DMS79 (cell line): Measurements from ENCODE around the gene ARPC5.

Experiments
- DNase-seq: peaks from one replicate; lab custom pipeline; 2025; lab: John Stamatoyannopoulos, UW

ARPC5 gene

DNA sequence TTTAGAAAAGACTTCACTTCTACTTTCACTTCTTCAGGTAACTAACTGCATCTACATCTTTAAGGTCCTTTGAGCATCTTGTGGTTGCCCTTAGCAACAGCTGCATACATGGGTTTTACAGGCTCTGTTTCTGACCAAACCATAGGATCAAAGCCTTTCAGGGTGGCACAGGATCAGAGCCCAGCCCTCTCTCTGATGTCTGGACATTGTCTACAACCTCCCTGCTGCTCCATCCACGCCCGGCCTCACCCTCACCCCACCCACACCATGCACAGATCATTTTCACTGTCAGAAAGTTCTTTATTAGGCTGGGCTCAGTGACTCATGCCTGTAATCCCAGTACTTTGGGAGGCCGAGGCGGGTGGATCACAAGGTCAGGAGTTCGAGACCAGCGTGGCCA, 50.5 kb downstream of the ARPC5 start:
- DNase-seq, result no peak

- no peak for DNase-seq
Observed at GRCh38 chr1:183584147-183584546, 51.4 kb downstream of the ARPC5 start.

DNA sequence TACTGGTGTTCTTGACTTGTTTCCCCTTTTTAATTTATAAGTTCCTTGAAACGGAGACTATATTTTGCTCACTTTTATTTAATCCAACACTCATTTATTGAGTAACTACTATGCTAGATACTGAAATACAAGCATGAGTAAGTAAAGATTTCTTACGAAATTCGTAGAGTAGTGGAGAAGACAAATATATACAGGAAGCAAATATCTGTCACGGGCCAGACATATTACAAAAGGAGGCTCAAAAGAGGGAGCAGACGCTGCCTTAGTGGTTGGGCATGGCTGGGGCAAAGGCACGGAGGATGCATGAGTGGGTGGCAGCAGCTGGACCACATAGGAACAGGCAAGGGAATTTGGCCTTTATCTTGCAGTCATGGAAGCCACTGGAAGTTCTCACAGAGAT, 52.1 kb downstream of the ARPC5 start:
- DNase-seq, result no peak

- DNase-seq, result no peak
Observed at GRCh38 chr1:183582021-183582713, 53.4 kb downstream of the ARPC5 start.

GRCh38 chr1:183580281-183580682, 55.3 kb downstream of the ARPC5 start:
- no peak for DNase-seq

- DNase-seq, result no peak
Observed at GRCh38 chr1:183578856-183579255, 56.7 kb downstream of the ARPC5 start.

GRCh38 chr1:183577897-183578465, 57.6 kb downstream of the ARPC5 start:
- DNase-seq, result no peak

DNA sequence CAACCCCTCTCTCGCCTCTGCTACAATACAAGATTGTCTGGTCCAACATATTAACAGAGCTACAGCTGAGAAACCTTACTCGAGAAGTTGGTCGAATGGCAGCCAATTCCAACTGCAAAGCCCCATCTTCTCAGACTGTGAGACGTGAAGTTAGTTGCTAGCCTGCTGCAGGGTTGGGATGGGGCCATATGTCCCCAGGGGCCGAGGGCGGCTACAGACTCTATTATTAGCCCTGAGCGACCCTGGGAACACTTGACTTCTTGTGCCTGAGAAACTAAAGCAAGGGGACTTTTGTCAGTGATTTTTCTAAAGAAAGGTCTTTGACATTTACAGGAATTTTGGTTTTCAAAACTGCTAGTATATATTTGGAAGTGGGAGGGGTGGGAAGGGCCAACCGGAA, 59.0 kb downstream of the ARPC5 start:
- DNase-seq, result no peak

DNA sequence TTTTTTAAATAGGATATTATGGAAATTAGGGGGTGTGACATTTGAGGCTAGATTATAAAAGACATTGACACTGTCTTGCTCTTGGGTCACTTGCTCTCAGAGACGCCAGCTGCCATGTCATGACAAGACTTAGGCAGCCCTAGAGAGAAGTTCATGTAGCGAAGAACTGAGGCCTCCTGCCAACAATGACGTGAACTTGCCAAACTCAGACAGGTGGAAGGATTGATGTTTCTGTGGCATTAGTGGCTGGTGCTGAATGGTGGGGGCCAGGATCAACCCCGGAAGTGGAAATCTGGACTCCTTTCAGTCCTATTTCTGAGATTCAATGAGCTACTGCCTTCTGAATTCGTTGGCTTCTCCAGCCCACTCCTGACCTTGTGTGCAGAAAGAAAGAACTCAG, 60.0 kb downstream of the ARPC5 start:
- DNase-seq, result no peak

DNA sequence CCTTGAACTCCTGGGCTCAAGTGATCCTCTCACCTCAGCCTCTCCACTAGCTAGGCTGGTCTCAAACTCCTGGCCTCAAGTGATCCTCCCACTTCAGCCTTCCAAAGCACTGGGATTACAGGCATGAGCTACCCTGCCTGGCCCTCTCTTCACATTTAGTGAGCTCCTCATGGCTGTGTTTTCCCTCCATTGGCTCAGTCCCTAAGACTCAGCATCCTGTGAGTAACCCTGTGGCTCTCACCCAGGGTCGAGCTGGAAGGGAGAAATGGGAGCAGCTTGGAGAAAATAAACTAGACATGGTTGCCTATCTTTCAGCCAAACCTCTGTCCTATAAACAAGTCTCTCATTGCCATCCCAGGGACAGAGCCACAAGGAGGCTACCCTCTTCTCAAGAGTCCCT, 62.9 kb downstream of the ARPC5 start:
- DNase-seq, result no peak

DNA sequence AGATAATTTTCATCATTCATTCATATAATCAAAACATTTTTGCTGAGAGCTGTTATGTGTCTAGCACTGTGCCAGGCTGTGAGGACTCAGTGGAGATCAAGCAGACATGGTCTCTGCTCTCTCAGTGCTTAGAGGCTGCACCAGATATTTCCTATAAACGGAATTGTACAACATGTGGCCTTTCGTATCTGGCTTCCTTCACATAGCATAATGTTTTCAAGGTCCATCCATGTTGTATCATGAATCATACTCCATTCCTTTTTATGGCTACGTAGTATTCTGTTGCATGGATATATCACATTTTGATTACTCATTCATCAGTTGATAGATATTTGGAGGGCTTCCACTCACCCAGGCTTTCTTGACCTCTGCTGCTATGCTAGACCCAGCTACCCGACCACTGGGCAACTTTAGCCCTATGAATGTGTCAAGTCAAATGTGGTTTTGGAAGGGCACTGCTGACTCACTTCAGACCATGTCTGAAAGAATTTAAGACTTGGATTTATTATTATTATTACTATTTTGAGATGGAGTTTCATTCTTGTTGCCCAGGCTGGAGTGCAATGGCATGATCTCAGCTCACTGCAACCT, 63.8 kb downstream of the ARPC5 start:
- DNase-seq, result no peak
